Midbrain (tissue), 1 donor: Measurements from ENCODE around the gene DOCK2.
"Not testable (repeated sequence)": the region's sequence is repeated elsewhere in the genome, so short reads cannot be mapped to it uniquely, and the experiment has no call there.

Experiments used
- DNase-seq: peaks from one replicate; lab custom pipeline; 2025; lab: John Stamatoyannopoulos, UW

DOCK2 gene

GRCh38 chr5:169943026-169943425, 306.0 kb downstream of the DOCK2 start:
- DNase-seq = no peak

GRCh38 chr5:169944115-169944514, 307.0 kb downstream of the DOCK2 start:
- DNase-seq = no peak

GRCh38 chr5:169944922-169945680, 308.0 kb downstream of the DOCK2 start:
- DNase-seq = no peak

- DNase-seq = peak; percentile 68
These were observed 308.8 kb downstream of the DOCK2 start for GRCh38 chr5:169945831-169946261.

DNA sequence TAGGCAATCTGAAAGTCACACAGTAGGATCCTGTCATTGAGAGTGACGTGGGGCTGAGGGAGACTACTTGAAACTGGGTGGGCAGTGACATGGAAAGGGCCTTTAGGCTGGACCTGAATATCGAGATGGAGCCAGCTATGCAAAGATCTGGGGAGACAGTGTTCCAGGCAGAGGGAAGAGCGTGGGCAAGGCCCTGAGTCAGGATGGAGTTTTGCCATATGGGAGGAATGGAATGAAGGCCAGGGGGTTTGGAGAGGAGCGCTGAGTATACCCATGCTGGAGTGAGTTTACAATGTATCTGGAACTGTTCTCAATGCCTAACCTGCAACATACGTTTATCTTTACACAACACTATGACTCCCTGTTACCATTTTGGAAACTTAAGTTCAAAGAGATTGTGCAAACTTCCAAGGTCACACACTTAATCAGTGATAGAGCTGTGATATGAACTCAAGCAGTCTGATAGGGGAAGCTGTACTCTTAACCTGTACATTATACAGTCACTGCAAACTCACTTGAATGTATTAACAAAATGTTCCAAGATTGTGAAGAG, 309.7 kb downstream of the DOCK2 start:
- no peak for DNase-seq

- DNase-seq = no peak
These were observed 313.3 kb downstream of the DOCK2 start for GRCh38 chr5:169950333-169950732.

- not testable (repeated sequence) for DNase-seq
These were observed 316.1 kb downstream of the DOCK2 start for GRCh38 chr5:169953196-169953595.

GRCh38 chr5:169954786-169955185, 317.7 kb downstream of the DOCK2 start:
- no peak for DNase-seq

GRCh38 chr5:169956126-169956525, 319.1 kb downstream of the DOCK2 start:
- no peak for DNase-seq

- no peak for DNase-seq
These were observed 319.7 kb downstream of the DOCK2 start for GRCh38 chr5:169956756-169957155.

GRCh38 chr5:169958278-169958677, 321.2 kb downstream of the DOCK2 start:
- DNase-seq = no peak

DNA sequence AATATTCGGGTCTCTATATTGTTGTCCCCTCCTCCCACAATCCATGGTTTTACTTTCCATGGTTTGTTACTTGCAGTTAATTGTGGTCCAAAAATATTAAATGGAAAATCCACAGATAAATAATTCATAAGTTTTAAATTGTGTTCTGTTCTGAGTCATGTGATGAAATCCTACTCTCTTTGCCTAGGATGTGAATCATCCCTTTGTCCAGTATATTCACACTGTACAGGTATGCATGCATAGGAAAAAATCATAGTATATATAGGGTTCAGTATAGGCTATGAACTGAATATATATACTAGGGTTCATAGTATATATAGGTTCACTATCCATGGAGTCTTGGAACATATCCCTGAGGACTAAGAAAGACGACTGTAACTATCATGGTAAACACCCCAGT, 323.6 kb downstream of the DOCK2 start:
- no peak for DNase-seq

DNA sequence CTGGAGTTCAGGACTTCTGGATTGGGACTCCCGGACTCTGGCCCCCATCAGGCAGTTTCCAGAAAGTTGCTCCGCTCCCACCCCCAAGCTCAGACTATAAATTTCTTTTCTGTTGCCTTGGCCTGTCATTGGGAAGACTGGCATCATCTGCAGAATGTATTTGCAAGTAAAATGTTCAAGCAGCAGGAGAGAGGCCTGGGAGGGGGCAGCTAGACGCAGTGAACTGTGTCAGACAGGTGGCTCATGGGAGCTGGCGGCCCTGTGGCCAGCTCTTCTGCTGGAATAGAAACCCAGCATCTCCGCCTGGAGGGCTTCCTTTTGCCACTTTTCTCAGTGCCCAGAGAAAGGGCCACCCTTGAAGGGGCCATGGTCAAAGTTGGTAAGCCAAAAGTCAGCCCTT, 327.2 kb downstream of the DOCK2 start:
- no peak for DNase-seq

GRCh38 chr5:169970339-169970738, 333.3 kb downstream of the DOCK2 start:
- no peak for DNase-seq

GRCh38 chr5:169970911-169971765, 334.1 kb downstream of the DOCK2 start:
- DNase-seq = no peak

- DNase-seq = no peak
These were observed 334.7 kb downstream of the DOCK2 start for GRCh38 chr5:169971780-169972179.

DNA sequence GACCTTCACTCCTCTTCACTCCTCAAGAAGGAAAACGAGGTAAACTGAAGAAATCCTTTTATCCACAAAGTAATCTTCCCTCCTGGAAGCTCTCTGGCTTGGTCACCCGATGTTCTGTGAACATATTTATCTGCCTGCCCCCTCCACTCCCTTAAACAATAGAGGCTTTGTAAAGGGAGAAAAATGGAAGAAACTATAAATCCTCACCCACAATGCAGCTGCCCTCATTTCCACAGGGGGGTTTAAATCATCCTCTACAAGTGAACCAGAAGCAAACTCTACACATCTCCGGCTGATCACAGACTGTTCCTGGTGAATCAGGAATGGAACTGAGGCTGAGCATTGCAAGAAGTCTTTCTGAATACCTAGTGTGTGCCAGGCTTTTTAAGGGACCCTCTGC, 336.0 kb downstream of the DOCK2 start:
- no peak for DNase-seq

DNA sequence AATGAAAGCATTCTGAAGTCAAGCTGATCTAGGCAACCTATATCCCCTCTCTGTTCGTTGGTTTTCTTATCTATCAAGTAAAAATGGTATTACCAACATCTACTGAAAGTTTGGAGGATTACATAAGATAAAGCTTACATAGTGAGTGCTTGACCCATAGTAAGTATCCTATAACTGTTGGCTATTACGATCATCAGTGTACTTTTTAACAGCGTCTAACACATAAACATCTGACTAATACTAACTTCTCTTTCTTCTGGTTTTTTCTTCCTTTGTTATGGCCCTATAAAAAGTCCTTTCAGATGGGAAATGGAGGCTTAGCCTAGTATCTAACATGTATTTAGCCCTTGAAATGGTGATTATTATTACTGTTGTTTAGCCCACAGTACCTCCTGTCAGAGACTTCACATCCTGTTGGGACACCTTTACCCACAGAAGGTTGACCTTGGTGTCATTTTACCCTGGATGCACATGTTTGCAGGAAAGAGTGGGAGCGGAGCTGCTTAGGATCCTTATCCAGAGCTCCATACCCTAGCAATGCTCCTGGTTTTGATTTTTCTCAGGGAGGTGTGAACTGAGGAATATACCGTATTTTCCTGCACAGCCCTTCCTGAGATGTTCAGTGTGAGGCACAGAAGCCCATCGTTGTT, 337.2 kb downstream of the DOCK2 start:
- no peak for DNase-seq

GRCh38 chr5:169978714-169979113, 341.6 kb downstream of the DOCK2 start:
- peak; percentile 37 for DNase-seq

DNA sequence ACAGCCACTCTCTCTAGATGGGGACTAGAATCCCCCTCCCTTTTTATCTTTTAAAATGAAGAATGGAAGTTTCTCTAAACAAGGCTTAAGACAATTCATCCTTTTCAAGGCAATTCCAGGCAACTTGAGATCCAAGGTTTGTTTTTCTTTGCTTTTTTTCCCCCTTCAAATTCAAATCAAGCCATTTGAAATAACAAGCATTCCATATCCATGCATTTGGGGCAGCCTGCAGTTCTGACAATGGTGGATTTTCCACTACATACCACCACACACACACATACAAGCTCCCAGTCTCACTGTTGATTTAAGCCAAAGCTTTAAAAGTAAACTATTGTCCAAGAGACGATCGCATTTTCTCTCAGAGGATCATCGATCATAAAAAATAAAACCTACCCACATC, 342.8 kb downstream of the DOCK2 start:
- DNase-seq = peak; percentile 57

DNA sequence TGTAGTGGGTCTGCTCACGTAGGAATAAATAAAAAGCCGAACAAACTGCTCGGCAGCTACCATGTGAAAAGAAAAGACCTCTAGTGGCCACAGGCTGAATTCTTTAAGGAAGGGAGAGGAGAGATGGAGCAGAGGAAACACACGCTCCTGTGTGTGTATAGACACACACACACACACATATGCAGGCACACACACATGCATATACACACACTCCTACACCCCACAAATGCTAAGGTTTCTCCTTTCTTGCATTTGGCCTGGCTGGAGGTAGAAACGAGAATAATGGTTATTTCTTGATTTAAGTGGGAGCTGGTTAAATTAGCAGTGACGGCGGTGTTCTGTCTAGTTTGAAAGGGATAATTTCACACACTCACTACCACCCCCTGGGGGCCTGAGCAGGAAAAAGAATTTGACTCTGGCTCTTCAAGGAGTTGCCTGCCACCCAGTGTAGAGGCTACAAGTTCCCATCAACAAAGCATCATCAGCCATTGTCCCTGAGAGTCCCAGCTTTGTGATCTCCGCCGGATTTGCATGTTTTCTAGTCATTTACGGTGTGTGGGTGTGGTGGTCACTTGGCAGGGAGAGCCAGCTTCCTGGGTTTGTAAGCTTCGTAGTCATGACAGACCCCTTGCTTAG, 343.5 kb downstream of the DOCK2 start, which contains the start of gene INSYN2B:
TSS of gene INSYN2B (minus strand) at position 78 of the 636 bp plus-strand sequence. CDS start 96,597 bp downstream, outside the sequence.
- DNase-seq = peak; percentile 91

- no peak for DNase-seq
These were observed 351.1 kb downstream of the DOCK2 start for GRCh38 chr5:169988206-169988605.
